Stimulated activated CD8-positive, alpha-beta memory T cell treated with anti-CD3 and anti-CD28 coated beads, Interleukin-7, amount 100 ng/mL, for 48 hours (primary cell): Measurements from ENCODE around the gene KIRREL3.

Source experiments
- DNase-seq, 2 donors: peaks; one replicate each; pipeline ENCODE4 v3.0.0-alpha.2; 2020; ENCODE audit warnings: low read depth in 1 of 2; ENCODE audit errors: extremely low read depth in 1 of 2

Gene KIRREL3

GRCh38 chr11:127000291-127000968 lies at the start of gene KIRREL3:
Gene KIRREL3, minus strand, starts transcription at chr11:127000770.
- no peak for DNase-seq

GRCh38 chr11:127050186-127050585 lies 49.6 kb upstream of the KIRREL3 start:
- no peak for DNase-seq

DNA sequence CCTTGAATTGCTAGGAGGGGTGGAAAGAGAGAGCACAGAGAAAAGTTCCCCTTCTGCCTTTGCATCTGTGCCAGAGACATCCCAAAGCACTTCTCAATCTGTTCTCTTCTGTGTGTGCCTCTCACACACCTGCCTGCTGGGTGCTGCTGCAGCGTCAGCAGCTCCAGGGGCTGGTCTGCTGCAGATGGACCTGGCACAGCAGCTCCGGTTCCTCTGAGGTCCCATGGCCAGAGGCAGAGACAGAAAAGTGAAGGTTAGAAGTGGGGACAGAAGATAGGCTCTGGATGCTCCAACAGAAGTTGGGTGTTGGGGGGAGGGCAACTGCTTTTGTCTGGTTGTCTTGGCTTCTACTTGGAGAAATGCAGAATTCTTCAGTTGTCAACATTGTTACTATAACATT lies 48.9 kb upstream of the KIRREL3 start:
- DNase-seq: no peak

- no peak for DNase-seq
Measured at GRCh38 chr11:127044535-127044934, 44.0 kb upstream of the KIRREL3 start.

GRCh38 chr11:127042445-127042844 lies 41.9 kb upstream of the KIRREL3 start:
- no peak for DNase-seq

GRCh38 chr11:127039591-127039990 lies 39.0 kb upstream of the KIRREL3 start:
- no peak for DNase-seq

- DNase-seq: no peak
Measured at GRCh38 chr11:127037596-127037995, 37.0 kb upstream of the KIRREL3 start.

GRCh38 chr11:127037001-127037400 lies 36.4 kb upstream of the KIRREL3 start:
- no peak for DNase-seq

DNA sequence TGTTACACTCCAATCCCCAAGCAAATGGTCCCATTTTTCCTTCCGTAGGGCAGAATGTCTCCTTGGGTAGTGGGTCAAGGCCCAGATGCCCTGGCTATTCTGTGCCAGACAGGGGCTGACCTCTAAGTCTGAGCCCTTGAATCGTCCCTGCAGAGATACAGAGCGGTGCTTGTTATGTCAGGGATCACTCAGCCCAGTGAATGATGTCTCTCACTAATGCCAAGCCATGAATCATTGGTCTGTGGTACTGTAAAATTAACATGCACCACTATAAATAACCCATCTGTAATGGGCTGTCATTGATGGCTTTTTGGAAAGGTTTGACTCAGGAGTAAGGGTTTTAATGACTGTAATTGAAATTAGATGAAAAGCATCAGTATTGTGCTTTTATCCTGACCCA lies 35.3 kb upstream of the KIRREL3 start:
- no peak for DNase-seq

GRCh38 chr11:127034973-127035372 lies 34.4 kb upstream of the KIRREL3 start:
- no peak for DNase-seq

DNA sequence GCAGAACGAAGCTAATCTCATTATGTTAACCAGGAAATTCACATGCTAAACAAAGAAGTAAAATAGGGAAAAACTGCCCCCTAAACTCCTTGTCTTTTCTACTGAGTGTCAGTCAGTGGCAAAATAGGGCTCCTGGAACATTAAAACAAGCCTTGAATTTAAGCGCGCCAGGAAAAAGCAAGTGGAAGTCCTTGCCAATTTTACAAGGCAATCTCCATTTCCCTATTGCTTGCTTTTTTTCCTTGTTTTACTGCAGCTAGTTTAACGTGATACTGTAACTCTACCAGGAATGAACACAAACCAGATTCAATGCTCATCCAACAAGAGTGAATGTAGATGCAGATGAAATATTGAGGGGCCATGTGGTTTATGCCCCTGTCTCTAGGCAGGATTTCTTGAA lies 28.1 kb upstream of the KIRREL3 start:
- no peak for DNase-seq

DNA sequence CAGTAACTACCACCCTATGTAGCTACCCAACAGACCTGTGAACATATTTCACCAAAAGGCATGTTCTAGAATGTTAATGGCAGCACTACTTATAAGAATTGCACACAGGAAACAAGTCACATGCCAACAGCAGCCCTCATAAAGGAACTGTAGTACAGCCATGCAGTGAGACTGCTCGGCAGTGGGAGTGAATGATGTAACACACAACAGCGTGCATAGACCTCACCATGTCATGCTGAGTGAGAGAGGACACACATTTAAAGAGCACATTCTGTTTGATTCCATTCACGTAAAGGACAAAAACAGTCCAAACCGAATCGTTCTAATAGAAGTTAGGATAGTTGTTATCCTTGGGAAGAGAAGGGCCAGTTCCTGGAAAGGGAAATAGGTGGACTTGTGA lies 27.2 kb upstream of the KIRREL3 start:
- no peak for DNase-seq

- DNase-seq: no peak
Measured at GRCh38 chr11:127027000-127027399, 26.4 kb upstream of the KIRREL3 start.

DNA sequence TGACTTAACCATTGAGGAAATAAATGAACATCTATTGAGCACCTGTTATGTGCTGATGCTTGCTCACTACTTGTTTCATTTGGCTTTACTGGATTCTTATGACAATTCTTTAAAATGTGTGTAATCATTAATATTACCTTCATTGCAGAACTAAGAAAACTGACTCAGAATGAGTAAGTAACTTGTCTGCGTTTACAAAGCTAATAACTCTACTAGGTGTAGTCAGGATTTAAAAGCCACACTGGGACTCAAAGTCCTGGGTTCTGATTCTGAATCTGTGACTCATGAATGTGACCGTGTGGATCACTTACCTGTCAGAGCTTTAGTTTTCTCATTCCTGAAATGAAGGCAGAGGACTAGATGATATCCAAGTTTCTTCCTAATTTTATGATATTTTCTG lies 23.4 kb upstream of the KIRREL3 start:
- no peak for DNase-seq

DNA sequence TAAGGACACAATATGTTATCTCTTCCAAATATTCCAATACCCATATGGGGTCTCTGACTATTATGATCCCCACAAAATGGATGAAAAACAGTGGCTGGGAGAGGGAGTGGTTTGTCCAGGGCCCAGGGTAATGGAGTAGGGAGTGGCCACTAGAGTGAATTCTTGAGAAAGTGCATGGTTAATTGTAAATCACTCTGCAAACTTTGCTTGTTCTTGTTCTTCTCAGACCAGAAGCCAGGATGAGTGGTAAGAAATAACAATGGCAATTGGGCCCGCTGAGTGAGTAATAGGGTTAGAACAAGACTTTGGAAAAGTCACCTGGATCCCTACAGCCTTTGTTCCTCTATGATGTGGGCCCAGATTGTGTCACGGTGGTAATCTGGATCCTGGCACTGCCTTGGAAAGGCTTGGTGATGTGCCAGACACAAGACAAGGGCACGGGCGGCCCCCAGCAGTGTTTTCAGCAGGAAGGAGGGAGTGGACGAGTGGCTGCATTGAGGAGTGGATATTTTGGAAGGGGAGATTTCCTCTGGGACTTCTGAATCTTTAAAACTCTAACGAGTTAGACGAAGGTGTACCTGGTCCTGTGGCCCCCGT lies 18.2 kb upstream of the KIRREL3 start:
- no peak for DNase-seq

GRCh38 chr11:127017482-127017881 lies 16.9 kb upstream of the KIRREL3 start:
- DNase-seq: no peak

DNA sequence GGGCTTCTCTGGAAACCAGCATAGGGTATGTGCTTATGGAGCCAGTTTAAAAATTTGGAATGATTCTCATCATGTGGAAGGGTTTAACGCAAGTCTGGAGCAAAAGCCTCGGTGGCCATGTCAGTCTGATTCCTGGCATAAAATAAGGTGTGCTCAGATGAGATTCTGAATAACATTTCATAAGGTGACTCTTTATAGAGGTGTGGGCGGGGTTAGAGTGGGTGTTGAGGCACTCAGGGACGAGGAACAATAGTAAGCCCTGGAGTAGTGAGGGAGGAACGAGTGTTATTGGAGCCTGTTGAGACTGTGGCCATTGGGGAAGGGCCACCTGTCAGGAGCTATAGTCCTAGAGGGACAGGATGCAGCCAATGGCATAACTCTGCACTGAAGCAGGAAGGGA lies 13.0 kb upstream of the KIRREL3 start:
- DNase-seq: no peak

- DNase-seq: no peak
Measured at GRCh38 chr11:127006311-127006710, 5.7 kb upstream of the KIRREL3 start.

GRCh38 chr11:127003260-127003981 lies 2.9 kb upstream of the KIRREL3 start:
- no peak for DNase-seq

DNA sequence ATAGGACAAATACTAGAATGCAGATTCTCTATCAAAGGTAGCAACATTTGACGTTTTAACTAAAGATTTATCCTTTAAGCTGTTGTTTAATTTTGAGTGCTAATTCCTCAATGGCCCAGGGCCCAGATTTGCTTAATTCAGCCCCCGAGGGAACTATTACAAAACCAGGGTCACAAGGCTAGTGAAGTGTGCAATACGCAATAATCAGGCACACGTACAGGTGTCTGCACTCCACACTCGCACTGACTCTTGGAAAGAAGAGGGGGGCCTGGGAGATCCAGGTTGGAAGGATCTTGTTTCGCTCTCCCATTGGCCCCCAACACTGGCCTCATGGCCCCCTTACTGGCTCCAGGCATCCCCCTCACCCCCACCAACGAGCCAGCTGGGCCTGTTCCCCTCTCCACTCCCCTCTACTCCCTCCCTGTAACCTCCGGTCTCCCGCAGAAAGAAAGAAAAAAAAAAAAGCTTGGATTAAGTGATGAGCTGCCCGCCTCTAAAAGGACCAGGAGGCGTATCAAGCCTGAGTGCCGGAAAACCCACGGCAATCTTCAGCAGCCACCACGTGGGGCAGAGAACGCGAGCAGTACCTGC lies 2.2 kb upstream of the KIRREL3 start:
- DNase-seq: no peak

GRCh38 chr11:127000981-127001380 lies 411 bp upstream of the KIRREL3 start:
- no peak for DNase-seq

- DNase-seq: no peak
Measured at GRCh38 chr11:126999366-126999765, 1.2 kb downstream of the KIRREL3 start.
